Stimulated activated naive CD8-positive, alpha-beta T cell treated with anti-CD3 and anti-CD28 coated beads, Interleukin-15, amount 100 ng/mL, for 72 hours (primary cell): ENCODE measurements around the gene SMG9.
A peak's percentile ranks its signal among the peaks of the same experiment; 100 is the strongest.

ENCODE experiments used
- ATAC-seq: fragments of 150-1000 bp; cut with Tn5 transposase; 2 replicates; pipeline ENCODE4 v1.10.0; 2021; ENCODE audit warnings: mild to moderate bottlenecking, moderate library complexity
- DNase-seq, 2 donors: peaks; one replicate each; pipeline ENCODE4 v3.0.0; 2021 to 2022
- H3K27ac Mint-ChIP-seq, 2 donors: one replicate each; pipeline ENCODE4 v1.8.0; 2022; ENCODE audit warnings: mild to moderate bottlenecking in 2 of 2, mixed read lengths in 2 of 2, moderate library complexity in 2 of 2
- H3K27me3 Mint-ChIP-seq: one replicate; pipeline ENCODE4 v1.8.0; 2022; ENCODE audit warnings: mixed read lengths
- H3K4me1 Mint-ChIP-seq: one replicate; pipeline ENCODE4 v1.8.0; 2022; ENCODE audit warnings: mild to moderate bottlenecking, mixed read lengths
- H3K4me3 Mint-ChIP-seq, 2 donors: one replicate each; pipeline ENCODE4 v1.8.0; 2022; ENCODE audit warnings: mild to moderate bottlenecking in 2 of 2, mixed read lengths in 2 of 2, moderate library complexity in 1 of 2
- H3K9me3 Mint-ChIP-seq, 2 donors: one replicate each; pipeline ENCODE4 v1.8.0; 2022; ENCODE audit warnings: mixed read lengths in 2 of 2

The SMG9 gene

GRCh38 chr19:43726736-43727592 lies 27.8 kb downstream of the SMG9 start:
- no peak overlapping the region for H3K27ac Mint-ChIP-seq
- DNase-seq = no peak
- ATAC-seq = no peak
- no peaks in the 10 kb centered on the region for H3K9me3 Mint-ChIP-seq
- H3K27me3 Mint-ChIP-seq = no peaks in the 10 kb centered on the region
- no peak overlapping the region for H3K4me3 Mint-ChIP-seq
- H3K4me1 Mint-ChIP-seq = peaks cover 5% of the 10 kb centered on the region

GRCh38 chr19:43725468-43725867 lies 29.3 kb downstream of the SMG9 start:
- H3K4me1 Mint-ChIP-seq = peaks cover 5% of the 10 kb centered on the region
- DNase-seq = no peak
- H3K4me3 Mint-ChIP-seq = no peak overlapping the region
- ATAC-seq = no peak
- peak overlapping the region in 1 of 2 donors; percentile 67 for H3K27ac Mint-ChIP-seq
- H3K27me3 Mint-ChIP-seq = no peaks in the 10 kb centered on the region
- H3K9me3 Mint-ChIP-seq = no peaks in the 10 kb centered on the region

GRCh38 chr19:43724896-43725295 lies 29.9 kb downstream of the SMG9 start:
- Mint-ChIP-seq H3K9me3 (no peaks in the 10 kb centered on the region), H3K27ac (no peak overlapping the region), H3K4me1 (peaks cover 5% of the 10 kb centered on the region), H3K4me3 (no peak overlapping the region), H3K27me3 (no peaks in the 10 kb centered on the region)
- ATAC-seq = no peak
- no peak for DNase-seq

GRCh38 chr19:43723588-43723987 lies 31.2 kb downstream of the SMG9 start:
- H3K9me3 Mint-ChIP-seq = no peaks in the 10 kb centered on the region
- peaks cover 5% of the 10 kb centered on the region for H3K4me1 Mint-ChIP-seq
- H3K4me3 Mint-ChIP-seq = no peak overlapping the region
- DNase-seq (no peak), ATAC-seq (no peak)
- H3K27ac Mint-ChIP-seq = no peak overlapping the region
- H3K27me3 Mint-ChIP-seq = no peaks in the 10 kb centered on the region

- H3K9me3 Mint-ChIP-seq = no peaks in the 10 kb centered on the region
- H3K27me3 Mint-ChIP-seq = no peaks in the 10 kb centered on the region
- peak overlapping the region in 1 of 2 donors; percentile 1 for H3K27ac Mint-ChIP-seq
- ATAC-seq = no peak
- no peak for DNase-seq
- H3K4me1 Mint-ChIP-seq = peaks cover 5% of the 10 kb centered on the region
- no peak overlapping the region for H3K4me3 Mint-ChIP-seq
Observed at GRCh38 chr19:43721469-43722048, 33.2 kb downstream of the SMG9 start.

- Mint-ChIP-seq H3K4me1 (peaks cover 5% of the 10 kb centered on the region), H3K27me3 (no peaks in the 10 kb centered on the region), H3K9me3 (no peaks in the 10 kb centered on the region), H3K27ac (peak overlapping the region in 1 of 2 donors; percentile 19), H3K4me3 (no peak overlapping the region)
- no peak for DNase-seq
- no peak for ATAC-seq
Observed at GRCh38 chr19:43720936-43721335, 33.8 kb downstream of the SMG9 start.

- Mint-ChIP-seq H3K27me3 (no peaks in the 10 kb centered on the region), H3K4me1 (no peaks in the 10 kb centered on the region), H3K9me3 (no peaks in the 10 kb centered on the region), H3K27ac (no peak overlapping the region), H3K4me3 (no peak overlapping the region)
- DNase-seq (no peak), ATAC-seq (no peak)
Observed at GRCh38 chr19:43719918-43720317, 34.8 kb downstream of the SMG9 start.

GRCh38 chr19:43719378-43719868 lies 35.3 kb downstream of the SMG9 start:
- no peaks in the 10 kb centered on the region for H3K9me3 Mint-ChIP-seq
- H3K4me1 Mint-ChIP-seq = no peaks in the 10 kb centered on the region
- no peak for DNase-seq
- ATAC-seq = no peak
- no peak overlapping the region for H3K4me3 Mint-ChIP-seq
- H3K27ac Mint-ChIP-seq = no peak overlapping the region
- no peaks in the 10 kb centered on the region for H3K27me3 Mint-ChIP-seq

GRCh38 chr19:43718627-43719377 lies 36.0 kb downstream of the SMG9 start:
- H3K27ac Mint-ChIP-seq = no peak overlapping the region
- no peak for DNase-seq
- no peaks in the 10 kb centered on the region for H3K9me3 Mint-ChIP-seq
- ATAC-seq = no peak
- no peak overlapping the region for H3K4me3 Mint-ChIP-seq
- peaks cover under 1% of the 10 kb centered on the region for H3K27me3 Mint-ChIP-seq
- H3K4me1 Mint-ChIP-seq = no peaks in the 10 kb centered on the region

GRCh38 chr19:43715776-43716175 lies 39.0 kb downstream of the SMG9 start, which contains the start of gene IRGC:
TSS of gene IRGC (plus strand) at chr19:43716076. CDS start at chr19:43718559, 2,483 bp downstream.
- ATAC-seq (no peak), DNase-seq (no peak)
- H3K27me3 Mint-ChIP-seq = peaks cover 26% of the 10 kb centered on the region
- H3K27ac Mint-ChIP-seq = peak within 1 kb of the TSS in 1 of 2 donors; percentile 82
- H3K4me1 Mint-ChIP-seq = no peaks in the 10 kb centered on the region
- H3K4me3 Mint-ChIP-seq = no peak within 1 kb of the TSS
- no peaks in the 10 kb centered on the region for H3K9me3 Mint-ChIP-seq

GRCh38 chr19:43713208-43713607 lies 41.6 kb downstream of the SMG9 start:
- peaks cover 9 to 11% of the 10 kb centered on the region in 2 donors for H3K9me3 Mint-ChIP-seq
- no peak overlapping the region for H3K4me3 Mint-ChIP-seq
- peak overlapping the region in 1 of 2 donors; percentile 8 for H3K27ac Mint-ChIP-seq
- H3K27me3 Mint-ChIP-seq = peaks cover 26% of the 10 kb centered on the region
- DNase-seq = no peak
- ATAC-seq = no peak
- H3K4me1 Mint-ChIP-seq = no peaks in the 10 kb centered on the region

GRCh38 chr19:43711751-43712355 lies 42.9 kb downstream of the SMG9 start:
- Mint-ChIP-seq H3K4me3 (no peak overlapping the region), H3K27ac (no peak overlapping the region), H3K4me1 (no peaks in the 10 kb centered on the region), H3K27me3 (peaks cover 26% of the 10 kb centered on the region), H3K9me3 (peaks cover 9 to 11% of the 10 kb centered on the region in 2 donors)
- DNase-seq (no peak), ATAC-seq (no peak)

GRCh38 chr19:43708716-43709115 lies 46.0 kb downstream of the SMG9 start:
- no peaks in the 10 kb centered on the region for H3K4me1 Mint-ChIP-seq
- no peak overlapping the region for H3K27ac Mint-ChIP-seq
- no peak overlapping the region for H3K4me3 Mint-ChIP-seq
- DNase-seq (no peak), ATAC-seq (no peak)
- H3K9me3 Mint-ChIP-seq = peaks cover 9 to 11% of the 10 kb centered on the region in 2 donors
- H3K27me3 Mint-ChIP-seq = peaks cover 32% of the 10 kb centered on the region

GRCh38 chr19:43707158-43707712 lies 47.5 kb downstream of the SMG9 start:
- H3K4me3 Mint-ChIP-seq = no peak overlapping the region
- H3K27me3 Mint-ChIP-seq = peaks cover 20% of the 10 kb centered on the region
- H3K4me1 Mint-ChIP-seq = no peaks in the 10 kb centered on the region
- no peak overlapping the region for H3K27ac Mint-ChIP-seq
- ATAC-seq (no peak), DNase-seq (no peak)
- peaks cover 9 to 11% of the 10 kb centered on the region in 2 donors for H3K9me3 Mint-ChIP-seq

- peaks cover 8% of the 10 kb centered on the region for H3K27me3 Mint-ChIP-seq
- ATAC-seq = no peak
- no peak overlapping the region for H3K4me3 Mint-ChIP-seq
- H3K4me1 Mint-ChIP-seq = peaks cover 10% of the 10 kb centered on the region
- H3K9me3 Mint-ChIP-seq = peaks cover 11 to 15% of the 10 kb centered on the region in 2 donors
- H3K27ac Mint-ChIP-seq = no peak overlapping the region
- no peak for DNase-seq
Observed at GRCh38 chr19:43705729-43706128, 49.0 kb downstream of the SMG9 start.
